NCI-H2081 (cell line): ENCODE results near the gene BMP6.

Experiments
- DNase-seq, 2 experiments: peaks; one replicate each; lab custom pipeline; 2025; lab: John Stamatoyannopoulos, UW

BMP6 gene

DNA sequence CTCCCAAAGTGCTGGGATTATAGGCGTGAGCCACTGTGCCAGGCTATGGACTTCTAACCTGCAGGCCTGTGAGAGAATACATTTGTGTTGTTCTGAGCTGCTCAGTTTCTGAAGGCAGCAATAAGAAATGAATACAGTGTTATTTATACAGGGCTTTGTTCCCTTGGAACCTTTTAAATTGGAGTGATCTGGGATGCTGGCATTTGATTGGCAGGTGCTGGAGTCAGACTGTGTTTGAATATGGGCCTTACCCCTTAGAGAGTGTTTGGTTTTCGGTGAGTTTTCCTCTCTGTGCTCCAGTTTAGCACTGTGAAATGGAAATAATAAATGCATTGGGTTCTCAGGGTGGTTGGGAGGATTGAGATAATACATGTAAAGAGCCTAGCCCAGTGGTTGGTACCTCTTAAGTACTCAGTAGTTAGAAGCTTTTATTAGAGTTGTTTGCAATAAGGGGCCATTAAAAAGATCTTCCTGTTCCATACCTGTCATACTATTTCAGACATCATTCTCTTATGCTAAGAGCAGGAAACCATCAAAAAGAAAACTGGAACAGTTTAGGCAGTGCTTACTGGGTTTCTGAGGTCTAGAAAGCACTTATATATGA lies 22.1 kb downstream of the BMP6 start:
- no peak for DNase-seq

- DNase-seq, result no peak
These were observed 23.6 kb downstream of the BMP6 start for GRCh38 chr6:7749478-7749877.

- no peak for DNase-seq
These were observed 24.3 kb downstream of the BMP6 start for GRCh38 chr6:7750197-7750596.

GRCh38 chr6:7758456-7758855 lies 32.6 kb downstream of the BMP6 start:
- DNase-seq, result no peak

DNA sequence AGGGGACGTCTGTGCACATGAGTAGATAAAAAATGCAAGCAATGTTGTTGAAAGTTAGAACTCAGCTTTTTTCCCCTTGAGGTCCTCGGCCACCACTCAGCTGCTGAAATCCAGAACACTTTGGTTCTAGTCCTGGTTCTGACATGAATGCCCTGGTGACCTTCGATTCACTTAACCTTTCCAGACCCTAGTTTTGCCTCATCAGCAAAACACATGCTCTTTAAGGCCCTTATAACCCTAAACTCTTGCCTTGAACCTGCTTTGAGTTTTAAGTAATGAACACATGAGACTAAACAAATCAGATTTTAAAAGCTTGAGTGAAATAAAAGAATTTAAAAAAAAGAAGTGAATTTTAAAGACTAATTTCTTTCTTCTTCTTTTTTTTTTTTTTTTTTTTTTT lies 33.4 kb downstream of the BMP6 start:
- DNase-seq, result no peak

- no peak for DNase-seq
These were observed 35.2 kb downstream of the BMP6 start for GRCh38 chr6:7761051-7761450.

- no peak for DNase-seq
These were observed 36.9 kb downstream of the BMP6 start for GRCh38 chr6:7762760-7763159.

- peak in 1 of 2 experiments; percentile 14 for DNase-seq
These were observed 38.0 kb downstream of the BMP6 start for GRCh38 chr6:7763881-7764280.

GRCh38 chr6:7765575-7766325 lies 39.9 kb downstream of the BMP6 start:
- no peak for DNase-seq

DNA sequence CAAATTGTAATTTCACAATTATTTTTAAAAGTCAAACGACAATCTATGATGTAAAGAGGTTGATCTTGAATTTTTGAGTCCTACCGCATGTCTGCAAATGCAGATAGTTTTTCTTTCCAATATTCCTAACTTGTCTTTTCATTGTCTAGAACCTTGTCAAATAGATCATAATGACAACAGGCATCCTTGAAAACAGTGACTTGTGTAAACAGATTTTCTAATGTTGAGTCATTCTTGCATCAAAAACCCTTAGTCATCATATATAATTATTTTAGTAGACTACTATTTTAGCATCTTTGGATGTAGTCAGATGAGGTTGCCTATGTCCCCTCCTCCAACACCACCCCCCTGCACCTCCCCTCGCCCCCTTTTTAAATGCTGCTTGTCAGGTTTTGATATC lies 43.8 kb downstream of the BMP6 start:
- DNase-seq, result no peak

DNA sequence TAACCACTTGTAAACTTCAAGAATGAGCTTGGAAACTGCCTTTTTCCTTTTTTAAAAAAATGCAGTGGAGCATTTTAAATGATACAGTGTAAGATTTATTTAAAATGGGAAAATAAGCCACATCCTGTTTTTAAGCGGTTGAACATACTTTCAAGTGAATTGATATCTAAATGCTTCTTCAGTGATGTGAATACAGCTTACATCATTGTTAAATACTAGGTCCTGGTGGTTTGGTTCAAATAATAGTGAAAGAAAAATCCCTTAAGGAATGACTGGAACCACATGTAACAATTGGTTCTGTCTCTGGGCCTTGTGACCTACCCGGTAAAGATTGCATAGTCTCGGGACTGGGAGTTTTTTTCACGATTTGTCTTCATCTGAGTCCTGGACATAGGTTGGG lies 44.2 kb downstream of the BMP6 start:
- no peak for DNase-seq

- DNase-seq, result no peak
These were observed 44.7 kb downstream of the BMP6 start for GRCh38 chr6:7770601-7771000.

DNA sequence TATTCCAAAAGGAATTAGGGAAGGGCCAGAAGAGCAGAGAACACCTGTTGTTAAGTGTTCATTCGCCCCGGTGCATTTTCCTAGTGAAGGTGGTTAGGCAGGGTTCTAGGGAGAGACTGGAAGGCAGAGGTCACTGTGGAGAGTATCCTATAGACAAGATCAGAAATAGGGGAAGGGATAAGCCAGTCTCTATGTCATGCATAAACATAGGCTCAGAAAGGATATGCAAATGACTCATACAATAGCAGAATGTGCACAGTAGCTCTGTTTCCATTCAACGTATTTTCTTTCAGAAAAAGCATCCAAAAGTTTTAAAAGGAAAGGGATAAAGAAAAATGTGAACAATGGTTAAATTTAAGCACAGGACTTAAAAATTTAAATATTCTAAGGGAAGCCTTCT lies 47.4 kb downstream of the BMP6 start:
- DNase-seq, result no peak

DNA sequence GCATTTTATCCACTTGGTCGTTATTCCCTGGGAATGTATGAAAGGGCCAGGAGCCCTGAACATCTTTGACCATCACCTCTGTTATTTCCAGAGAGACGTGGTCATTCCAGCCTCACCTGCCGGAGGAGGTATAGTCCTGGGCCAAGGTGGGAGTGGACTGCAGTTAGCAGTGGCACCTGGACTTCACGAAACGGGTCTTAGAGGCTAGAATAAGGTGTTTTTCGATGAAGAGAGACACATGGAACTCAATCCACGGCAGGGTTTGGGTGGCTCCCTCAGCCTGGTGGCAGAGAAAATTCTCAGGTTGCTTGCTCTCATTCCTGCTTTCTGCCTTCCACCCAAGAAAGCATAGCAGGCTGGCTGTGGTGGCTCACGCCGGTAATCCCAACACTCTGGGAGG lies 48.0 kb downstream of the BMP6 start:
- no peak for DNase-seq

GRCh38 chr6:7776509-7776908 lies 50.6 kb downstream of the BMP6 start:
- no peak for DNase-seq

GRCh38 chr6:7777074-7777473 lies 51.2 kb downstream of the BMP6 start:
- DNase-seq, result no peak

GRCh38 chr6:7781240-7781639 lies 55.3 kb downstream of the BMP6 start:
- DNase-seq, result no peak

- no peak for DNase-seq
These were observed 58.3 kb downstream of the BMP6 start for GRCh38 chr6:7784248-7784647.

GRCh38 chr6:7784706-7785105 lies 58.8 kb downstream of the BMP6 start:
- no peak for DNase-seq

DNA sequence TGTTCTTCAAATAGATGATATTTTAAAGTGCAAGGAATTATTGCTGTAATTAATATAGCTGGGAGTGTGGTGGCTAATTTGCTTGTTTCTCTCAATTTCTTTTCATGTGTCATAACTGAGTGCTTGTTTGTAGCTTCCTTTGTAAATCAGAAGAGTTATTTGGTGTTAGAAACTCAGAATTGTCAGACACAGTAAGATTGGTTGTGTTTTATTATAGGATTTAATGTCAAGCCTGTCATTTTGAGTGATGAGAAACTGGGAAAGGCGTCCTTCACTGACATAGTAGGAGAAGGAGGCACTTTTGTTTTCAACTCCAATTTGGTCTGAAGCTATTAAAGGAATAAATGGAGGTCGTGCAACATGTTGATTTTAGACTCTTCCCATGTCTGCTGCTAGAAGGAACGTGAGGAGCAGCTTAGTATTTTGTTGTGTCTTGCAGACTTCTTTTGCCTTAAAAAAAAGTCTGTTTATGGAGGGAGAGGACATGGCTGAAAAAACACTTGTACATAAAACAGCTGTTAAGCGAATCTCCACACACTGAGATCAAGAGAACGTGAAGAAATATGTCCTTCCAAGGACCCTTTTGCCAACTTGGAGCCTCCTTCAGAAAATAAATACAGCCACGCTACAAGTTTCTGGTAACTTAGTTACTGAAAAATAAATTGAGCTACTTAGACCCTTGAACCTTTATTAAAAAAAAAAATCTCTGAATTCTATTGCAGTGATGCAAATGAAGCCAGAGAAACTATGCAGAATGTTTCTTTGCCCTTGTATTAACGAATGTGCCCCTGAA lies 59.5 kb downstream of the BMP6 start:
- DNase-seq, result no peak

- DNase-seq, result no peak
These were observed 60.3 kb downstream of the BMP6 start for GRCh38 chr6:7786214-7786661.

DNA sequence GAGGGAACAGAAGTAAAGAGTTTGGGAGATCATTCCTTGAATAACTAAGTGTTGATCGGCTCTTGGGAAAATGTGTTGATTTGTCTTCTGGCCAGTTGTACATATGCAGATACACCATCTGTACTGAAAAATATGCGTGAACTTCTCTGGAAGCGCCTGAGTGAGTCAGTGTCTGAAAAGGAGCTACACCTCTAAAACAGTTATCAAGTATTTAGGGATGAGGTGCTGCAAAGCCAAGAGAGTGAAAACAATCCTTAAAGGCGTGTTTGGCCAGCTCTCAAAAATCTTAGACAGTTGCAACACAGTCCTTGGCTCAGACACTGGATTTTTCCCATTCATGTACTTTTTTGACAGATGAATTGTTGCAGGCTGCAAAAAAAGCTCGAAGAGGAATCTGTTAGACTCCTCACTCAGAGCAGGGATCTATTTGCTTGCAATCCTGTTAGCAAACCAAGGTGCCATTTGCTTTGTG lies 61.3 kb downstream of the BMP6 start:
- DNase-seq, result no peak

GRCh38 chr6:7787731-7788130 lies 61.8 kb downstream of the BMP6 start:
- DNase-seq, result no peak
